Left cardiac atrium (tissue), 4 donors: Measurements from ENCODE around the gene ZFP91. TPM values are rescaled to one million over a fixed set of nuclear protein-coding genes. Genes with fewer than 3 reads are reported as not detected.

ENCODE experiments used
- ATAC-seq, 2 donors: fragments of 200-7000 bp; cut with Tn5 transposase; one replicate each; pipeline ENCODE4 v1.9.1; 2020; ENCODE audit warnings: mild to moderate bottlenecking in 2 of 2, moderate library complexity in 2 of 2
- DNase-seq: peaks from one replicate; pipeline ENCODE4 v3.0.0-alpha.2; 2020
- intact Hi-C, 2 donors: fragments of 100-400 bp; cut with DNase I; formaldehyde crosslinking; loops; one replicate each; pipeline versions ENCODE4 v1.14.1 to v1.15.1; 2022 to 2023
- total RNA-seq, 2 donors: library from RNA; stranded (reverse); fragmentation: NEBNext Ultra II Directional; extraction: Animal tissue kit (Norgen Biotek cat#: 25700); gene quantifications; one replicate each; pipeline ENCODE4 v1.2.1, GENCODE V29; 2021
- donor health status: DM: no; HTN: yes; CAD: no.
- donor health status: DM: no; HTN: yes; CAD: no; lungs with severe emphysema.
- donor health status: DM: yes; HTN: yes; CAD: no.
- donor health status: Dilated cardiomyopathy.

ZFP91 gene
- total RNA-seq, 2 donors from 2014 or later = 49.8 to 58.6 TPM

DNA sequence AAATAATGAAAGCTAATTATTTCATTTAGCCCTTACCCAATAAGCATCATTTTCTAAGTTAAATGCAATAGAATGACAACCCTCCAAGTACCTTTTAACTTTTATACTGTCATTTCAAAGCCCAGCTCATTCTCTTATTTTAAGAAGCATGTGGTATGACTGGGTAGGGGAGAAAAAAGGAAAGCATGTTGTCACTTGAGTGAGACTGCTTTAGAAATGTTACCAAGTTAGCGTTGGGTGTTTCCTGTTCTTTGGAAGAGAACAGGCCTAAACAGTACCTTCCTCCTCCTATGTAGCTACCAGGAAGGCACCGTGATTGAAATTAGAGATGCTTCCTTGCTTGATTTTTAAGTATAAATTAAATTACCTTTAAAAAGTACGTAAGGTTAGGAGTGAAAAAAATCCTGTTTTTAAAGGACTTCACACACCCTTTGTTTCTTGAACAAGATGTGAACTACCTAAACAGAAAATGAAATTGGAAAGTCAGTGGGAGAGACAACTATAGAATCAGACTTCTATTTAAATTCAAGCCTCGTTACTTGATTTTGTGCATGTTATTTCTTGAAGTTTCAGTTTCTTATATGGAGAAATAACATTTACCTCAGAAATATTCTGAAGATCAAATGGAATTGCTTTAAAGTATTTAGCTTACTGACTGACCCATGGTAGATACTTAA, 42.9 kb downstream of the ZFP91 start:
- intact Hi-C loops = loop anchor here in 1 of 2 donors (10.0 kb wide), 1 partner anchor 47 kb away; the partner anchor contains the start of genes LPXN and ZFP91

DNA sequence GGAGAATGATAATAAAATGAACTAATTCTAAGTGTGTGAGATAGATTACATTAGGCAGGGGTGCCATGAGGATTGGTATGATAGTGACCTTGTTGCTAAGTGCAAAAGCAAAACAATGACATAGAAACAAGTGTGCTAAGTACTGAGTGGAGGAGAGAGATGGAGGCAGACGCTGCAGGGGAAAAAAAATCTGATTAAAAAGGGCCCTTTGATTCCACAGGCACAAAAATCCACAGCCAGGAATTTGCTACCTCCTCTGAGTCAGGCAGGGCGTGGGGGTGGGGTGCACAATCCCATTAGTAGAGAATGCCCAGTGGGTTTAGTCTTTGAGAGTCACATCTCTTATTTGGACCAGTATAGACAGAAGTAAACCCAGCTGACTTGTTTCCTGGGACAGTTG, 43.5 kb downstream of the ZFP91 start, which contains the start of gene CNTF:
Gene CNTF (plus strand): TSS at position 322 of the 400 bp plus-strand sequence. CDS start 88 bp downstream, outside the sequence.
- peak in 1 of 2 donors; percentile 24 for ATAC-seq
- intact Hi-C loops = loop anchor here in 1 of 2 donors (10.0 kb wide), 1 partner anchor 48 kb away; the partner anchor contains the start of genes LPXN and ZFP91
- no peak for DNase-seq

More for the DNA sequence above, 42.9 kb downstream of the ZFP91 start:
- DNase-seq (no peak), ATAC-seq (no peak)

DNA sequence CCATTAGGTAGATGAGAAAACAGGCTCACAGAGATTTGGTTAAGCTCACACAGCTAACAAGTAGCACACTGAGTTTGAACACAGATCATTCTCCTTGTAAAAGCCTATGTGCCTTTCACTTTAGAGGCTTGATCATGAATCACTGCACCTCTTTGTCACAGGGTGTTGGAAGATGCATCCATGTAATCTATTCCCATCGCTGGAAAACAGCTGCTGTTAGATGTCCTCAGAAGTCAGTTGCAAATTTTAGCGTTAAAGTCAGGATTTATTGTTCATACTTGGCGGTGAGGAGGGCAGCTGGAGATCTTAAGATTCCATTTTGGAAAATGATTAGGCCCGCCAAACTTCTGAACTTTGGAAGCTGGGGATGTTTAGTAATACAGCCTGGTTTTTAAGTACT, 46.2 kb downstream of the ZFP91 start:
- intact Hi-C loops = loop anchor here in 1 of 2 donors (10.0 kb wide), 1 partner anchor 50 kb away; the partner anchor contains the start of genes LPXN and ZFP91
- DNase-seq (no peak), ATAC-seq (no peak)

DNA sequence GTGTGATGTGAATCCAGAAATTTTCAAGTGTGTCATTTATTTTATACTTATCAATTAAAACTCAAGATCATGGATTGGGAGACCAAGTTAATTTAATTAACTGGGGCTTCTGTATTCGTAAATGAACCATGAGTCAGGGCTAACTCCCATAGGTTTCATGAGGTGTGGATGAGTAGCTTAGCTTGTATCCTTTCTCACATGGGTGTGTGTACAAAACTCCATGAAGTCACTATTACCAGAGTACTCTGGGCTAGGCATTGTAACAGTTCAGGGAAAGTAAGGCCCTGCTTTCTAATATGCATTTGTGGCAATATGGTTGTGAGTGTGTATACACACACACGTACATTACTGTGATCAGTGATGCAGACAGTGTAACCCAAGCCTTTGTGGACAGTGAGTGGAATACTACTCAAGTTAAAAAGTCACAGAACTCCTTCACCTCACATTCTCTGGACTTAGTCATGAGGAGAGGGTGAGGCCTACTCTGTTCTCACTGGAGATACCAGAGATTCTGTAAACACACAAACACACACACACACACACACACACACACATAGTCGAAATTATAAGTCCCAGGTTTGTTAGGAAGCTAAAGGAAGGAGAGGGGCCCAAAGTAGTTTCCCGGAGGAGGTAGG, 47.1 kb downstream of the ZFP91 start:
- ATAC-seq = no peak
- intact Hi-C loops = loop anchor here in 1 of 2 donors (10.0 kb wide), 1 partner anchor 51 kb away; the partner anchor contains the start of genes LPXN and ZFP91
- DNase-seq = no peak

DNA sequence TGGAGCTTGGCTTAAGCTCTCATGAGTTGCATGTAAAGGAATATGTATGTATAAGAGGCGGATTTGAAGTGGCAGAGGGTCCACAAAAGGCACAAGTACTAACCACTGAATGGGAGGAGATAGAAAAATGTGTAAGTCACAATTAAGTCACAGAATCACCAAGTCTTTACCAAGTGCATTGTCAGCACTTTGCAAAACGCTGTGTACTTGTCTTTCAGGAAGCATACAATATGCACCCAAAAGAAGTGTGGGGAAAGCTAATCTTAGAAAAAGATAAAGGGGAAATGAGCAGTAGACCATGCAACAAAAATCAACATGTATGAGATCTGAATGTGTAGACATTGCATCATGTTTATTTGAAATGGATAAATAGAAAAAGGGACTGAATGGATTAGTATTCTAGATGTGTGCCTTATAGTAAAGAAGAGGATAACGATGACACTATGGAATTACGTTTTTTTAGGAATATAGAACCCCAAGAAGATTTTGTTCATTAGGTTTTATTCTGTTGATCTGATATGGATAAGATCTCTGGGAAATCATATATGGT, 48.1 kb downstream of the ZFP91 start:
- intact Hi-C loops = loop anchor here in 1 of 2 donors (10.0 kb wide), 1 partner anchor 52 kb away; the partner anchor contains the start of genes LPXN and ZFP91
- no peak for DNase-seq
- no peak for ATAC-seq

DNA sequence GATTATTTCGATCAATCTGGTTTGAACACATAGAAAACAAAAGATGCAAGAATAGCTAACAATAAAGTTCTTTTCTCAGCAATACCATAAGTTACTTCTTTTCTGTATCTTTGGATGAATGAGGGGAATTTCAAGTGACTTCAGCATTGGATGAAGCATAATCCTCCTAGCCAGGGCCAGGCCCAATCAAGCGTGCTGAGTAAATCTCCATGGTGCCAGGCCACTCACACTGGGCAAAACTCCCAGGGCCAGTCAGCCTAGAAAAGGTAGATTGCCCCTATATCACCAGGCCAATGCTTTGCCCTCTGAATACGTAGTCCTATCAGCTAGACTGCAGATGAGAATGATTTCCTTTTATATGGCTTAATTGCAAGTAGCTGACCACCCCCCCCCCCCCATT, 49.6 kb downstream of the ZFP91 start:
- no peak for DNase-seq
- intact Hi-C loops = loop anchor here in 1 of 2 donors (10.0 kb wide), 1 partner anchor 54 kb away; the partner anchor contains the start of genes LPXN and ZFP91
- peak; percentile 62 to 71 for ATAC-seq

DNA sequence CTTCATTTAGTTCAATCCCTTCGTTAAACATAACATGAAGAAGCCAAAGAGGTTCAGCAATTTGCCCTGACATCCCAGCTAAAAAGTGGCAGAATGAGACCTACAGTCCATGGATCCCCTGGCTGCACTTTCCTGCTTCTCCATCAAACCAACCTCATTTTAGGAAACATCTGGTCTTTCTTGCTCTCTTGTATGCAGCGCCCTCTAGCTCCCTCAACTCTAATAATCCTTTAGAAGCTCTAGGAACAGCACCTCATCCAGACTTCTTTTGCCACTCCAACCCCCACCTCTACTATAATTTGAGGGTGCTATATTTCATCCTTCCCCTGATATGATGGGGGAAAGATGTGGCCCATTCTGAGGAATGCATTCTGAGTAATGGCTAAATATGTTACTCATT, 51.0 kb downstream of the ZFP91 start:
- ATAC-seq = peak; percentile 27 to 38
- intact Hi-C loops = loop anchor here (2.0 to 10.0 kb wide), 2 partner anchors 55 to 61 kb away; partner anchors contain the start of genes LPXN (in 1 of the 2) and ZFP91 (in 1 of the 2)
- no peak for DNase-seq

DNA sequence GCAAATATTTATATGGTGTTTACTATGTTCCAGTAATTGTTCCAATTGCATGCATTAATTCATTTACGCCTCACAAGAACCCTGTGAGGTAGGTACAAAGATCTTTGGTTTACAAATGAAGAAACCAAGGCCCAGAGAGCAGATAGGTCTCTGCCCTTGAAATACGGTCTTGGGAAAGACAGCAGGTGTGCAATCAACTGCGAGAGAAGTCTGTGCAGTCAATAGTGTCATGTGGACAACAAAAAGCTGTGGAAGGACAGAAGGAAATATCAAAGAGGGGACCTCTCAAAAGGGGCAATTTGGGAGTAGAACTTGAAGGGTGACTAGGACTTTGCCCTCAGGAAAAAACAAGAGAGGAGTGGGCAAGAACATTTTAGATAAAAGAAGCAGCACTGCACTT, 52.5 kb downstream of the ZFP91 start:
- ATAC-seq = no peak
- intact Hi-C loops = loop anchor here in 1 of 2 donors (2.0 kb wide), 1 partner anchor 63 kb away; no protein-coding TSS in a partner anchor
- DNase-seq = no peak

DNA sequence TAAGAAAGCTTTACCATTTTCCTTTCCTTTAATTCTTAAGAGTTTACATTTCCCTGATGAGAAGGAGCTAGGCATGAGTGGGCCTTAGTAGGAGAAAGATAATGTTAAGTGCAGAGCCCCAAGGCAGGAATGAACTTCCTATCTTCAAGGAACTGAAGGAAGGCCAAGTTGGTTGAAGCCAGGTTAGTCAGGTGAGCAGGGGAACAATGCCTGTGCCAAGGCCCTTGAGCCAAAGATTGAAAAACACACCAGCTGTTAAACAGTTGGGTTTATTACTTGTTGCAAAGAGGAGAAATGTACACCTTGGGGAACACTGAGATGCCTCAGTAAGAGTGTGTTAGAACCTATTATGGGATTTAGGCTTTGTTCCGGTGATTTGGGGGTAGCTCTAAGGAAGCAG, 53.6 kb downstream of the ZFP91 start:
- DNase-seq (no peak), ATAC-seq (no peak)
- intact Hi-C loops = no loop called here

DNA sequence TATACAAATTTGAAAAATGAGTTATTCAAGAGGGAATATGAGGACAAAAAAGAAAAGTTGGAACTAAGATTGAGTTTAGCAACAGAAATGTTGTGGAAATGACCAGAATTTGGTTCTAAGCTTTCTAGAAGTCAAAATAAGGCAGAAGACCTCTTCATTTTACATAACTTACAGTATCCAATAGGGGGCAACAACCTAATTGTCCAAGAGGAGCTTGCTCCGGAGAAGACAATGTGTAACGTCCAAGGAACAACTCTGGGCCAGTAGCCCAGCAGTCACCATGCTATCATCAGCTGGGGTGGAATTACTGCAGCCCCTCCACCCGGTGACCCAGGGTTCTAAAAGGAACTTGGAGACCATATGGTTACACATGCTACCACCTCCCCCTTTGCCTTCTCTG, 57.7 kb downstream of the ZFP91 start:
- intact Hi-C loops = no loop called here

DNA sequence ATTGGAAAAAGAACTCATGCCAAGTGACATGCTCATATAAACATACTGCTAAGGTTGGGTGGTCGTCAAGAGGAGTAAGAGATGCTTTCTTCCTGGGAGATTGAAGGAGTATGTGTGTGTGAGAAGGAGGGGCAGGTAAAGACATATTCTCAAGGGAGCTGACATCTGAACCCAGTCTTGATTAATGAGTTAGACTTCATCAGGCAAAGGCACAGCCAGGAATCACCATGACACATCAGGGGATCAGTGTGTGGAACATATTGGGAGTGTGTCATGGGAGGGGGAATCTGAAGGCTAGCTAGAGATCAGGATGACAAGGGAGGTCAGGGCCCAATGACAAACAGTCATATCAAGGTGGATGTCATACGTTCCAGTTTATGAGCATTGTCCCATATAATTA, 58.5 kb downstream of the ZFP91 start:
- no peak for ATAC-seq
- intact Hi-C loops = no loop called here
- no peak for DNase-seq

More for the DNA sequence above, 57.7 kb downstream of the ZFP91 start:
- DNase-seq (no peak), ATAC-seq (no peak)

DNA sequence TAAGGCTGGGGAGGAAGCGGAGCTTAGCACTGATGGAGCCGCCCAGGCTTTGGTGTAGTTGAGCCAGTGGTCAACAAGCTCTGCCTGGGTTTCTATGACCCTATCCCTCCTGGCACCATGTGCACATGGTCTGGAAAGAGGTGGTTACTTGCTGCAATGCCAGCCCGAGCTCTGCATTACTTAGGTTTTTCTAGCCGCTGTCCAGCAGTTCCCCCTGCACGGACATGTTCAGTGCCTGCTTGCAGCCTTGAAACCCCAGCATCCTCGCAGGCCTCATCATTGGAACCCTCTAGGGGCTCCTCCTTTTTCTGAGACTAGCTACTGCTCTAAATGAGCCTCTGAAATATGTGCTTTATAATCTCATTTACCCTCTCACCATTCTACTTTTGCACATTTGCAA, 60.2 kb downstream of the ZFP91 start:
- ATAC-seq (no peak), DNase-seq (no peak)
- intact Hi-C loops = no loop called here

DNA sequence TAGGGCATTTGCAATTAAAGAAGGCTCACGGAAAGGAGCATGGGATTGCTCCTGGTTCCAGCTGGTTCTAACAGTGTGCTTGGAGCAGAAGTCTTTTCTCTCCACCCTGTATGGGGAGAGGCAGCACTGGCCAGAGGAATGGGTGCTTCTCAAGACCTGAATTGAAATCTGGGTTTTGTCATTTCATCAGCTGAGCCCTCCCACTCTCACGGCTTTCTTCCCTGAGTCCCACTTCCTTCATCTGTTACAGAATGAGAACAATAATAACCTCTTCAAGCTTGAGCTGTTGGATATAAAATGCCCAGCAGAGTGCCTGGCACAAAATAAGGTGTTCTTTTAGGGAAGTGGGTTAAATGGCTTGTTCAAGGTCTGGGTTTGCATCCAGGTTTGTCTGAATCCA, 60.8 kb downstream of the ZFP91 start:
- ATAC-seq (no peak), DNase-seq (no peak)
- intact Hi-C loops = no loop called here

DNA sequence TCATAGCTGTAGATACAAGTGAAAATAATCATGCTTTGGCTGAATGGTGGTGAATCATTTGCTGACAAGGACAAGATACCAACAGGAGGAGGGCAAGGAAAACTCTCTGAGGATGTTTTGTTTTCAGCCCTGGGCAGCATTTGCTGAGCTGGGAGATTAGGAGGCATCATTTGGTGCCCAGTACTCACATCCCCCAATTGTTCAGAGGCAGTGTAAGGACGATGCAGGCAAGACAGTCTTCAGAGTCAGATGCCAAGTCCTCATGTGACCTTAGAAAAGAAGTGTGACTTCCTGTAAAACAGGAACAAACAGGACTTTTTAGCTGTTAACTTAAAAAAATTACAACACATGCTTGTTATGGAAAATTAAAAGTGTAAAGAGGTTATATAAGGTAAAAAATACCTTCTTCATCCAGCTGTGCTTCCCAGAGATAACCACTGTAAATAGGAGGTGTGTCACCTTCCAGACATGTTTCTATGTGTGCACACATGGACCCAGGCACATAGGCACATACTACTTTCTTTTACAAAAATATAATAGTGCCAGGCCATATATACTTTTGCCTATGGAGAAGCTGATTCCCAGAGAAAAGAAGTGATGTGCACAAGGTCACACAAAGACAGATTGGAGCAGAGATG, 61.6 kb downstream of the ZFP91 start:
- no peak for DNase-seq
- ATAC-seq = peak; percentile 77 to 89
- intact Hi-C loops = no loop called here

DNA sequence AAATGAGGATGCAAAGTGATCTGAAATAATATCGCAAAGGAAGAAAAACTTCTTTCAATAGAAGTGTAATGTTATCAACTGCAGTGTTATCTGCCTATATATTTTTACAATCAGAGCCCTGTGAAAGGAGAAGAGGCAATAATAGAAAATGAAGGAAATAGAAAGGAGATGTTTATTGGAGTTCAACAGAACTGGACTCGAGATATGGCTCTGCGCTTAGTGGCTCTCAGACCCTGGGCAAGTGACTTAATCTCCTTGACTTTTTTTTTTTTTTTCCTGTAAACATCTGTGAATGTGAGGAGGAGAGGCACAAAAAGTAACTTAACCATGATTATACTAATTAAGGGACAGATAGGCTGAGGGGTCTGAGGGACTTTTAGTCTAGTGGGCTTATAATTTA, 62.5 kb downstream of the ZFP91 start:
- intact Hi-C loops = no loop called here
- DNase-seq = no peak
- ATAC-seq = no peak

DNA sequence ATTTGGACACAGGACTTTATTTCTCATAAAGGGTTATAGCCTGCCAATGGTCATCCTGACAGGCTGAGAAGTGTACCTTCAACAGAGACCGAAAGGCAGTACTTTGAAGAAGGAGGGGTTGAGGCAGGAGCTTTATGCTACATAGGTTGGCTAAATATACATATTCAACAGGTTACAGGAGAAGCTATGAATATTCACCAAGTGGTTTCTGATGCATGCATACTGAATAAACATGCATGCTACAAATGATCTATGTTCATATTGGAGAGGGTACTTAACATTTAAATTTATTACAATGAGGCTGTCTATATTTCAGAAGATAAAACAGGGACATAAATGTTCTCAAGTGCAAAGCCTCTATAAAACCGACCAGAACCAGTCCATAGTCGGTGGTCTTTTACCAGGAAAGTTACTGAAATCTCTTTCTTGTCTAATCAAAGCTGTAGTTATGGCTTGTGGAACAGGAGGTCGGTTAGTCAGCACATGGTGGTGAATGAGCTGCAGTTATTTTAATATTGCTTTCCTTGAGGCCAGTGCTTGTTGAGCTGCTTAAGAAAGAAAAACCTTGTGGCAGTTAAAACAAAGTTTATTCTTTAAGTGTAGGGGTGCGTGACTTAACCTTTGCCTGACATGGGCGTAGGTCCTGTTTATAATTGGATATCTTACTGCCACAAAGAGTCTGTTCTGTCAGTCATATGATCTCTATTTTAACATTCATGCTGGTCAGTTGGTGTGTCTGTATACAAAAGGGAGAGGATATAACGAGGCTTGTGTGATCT, 63.1 kb downstream of the ZFP91 start:
- no peak for DNase-seq
- no peak for ATAC-seq
- intact Hi-C loops = no loop called here

DNA sequence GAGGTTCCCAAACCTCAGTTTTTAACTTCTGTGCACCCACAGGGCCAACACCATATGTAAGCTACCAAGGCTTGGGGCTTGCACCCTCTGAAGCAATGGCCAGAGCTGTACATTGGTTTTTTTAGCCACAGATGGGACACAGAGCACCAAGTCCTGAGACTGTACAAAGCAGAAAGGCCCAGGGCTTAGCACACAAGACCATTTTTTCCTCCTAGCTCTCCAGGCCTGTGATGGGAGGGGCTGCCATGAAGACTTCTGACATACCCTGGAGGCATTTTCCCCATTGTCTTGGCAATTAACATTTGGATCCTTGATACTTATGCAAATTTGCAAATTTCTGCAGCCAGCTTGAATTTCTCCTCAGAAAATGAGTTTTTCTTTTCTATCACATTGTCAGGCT, 67.0 kb downstream of the ZFP91 start:
- DNase-seq (no peak), ATAC-seq (no peak)
- intact Hi-C loops = no loop called here

DNA sequence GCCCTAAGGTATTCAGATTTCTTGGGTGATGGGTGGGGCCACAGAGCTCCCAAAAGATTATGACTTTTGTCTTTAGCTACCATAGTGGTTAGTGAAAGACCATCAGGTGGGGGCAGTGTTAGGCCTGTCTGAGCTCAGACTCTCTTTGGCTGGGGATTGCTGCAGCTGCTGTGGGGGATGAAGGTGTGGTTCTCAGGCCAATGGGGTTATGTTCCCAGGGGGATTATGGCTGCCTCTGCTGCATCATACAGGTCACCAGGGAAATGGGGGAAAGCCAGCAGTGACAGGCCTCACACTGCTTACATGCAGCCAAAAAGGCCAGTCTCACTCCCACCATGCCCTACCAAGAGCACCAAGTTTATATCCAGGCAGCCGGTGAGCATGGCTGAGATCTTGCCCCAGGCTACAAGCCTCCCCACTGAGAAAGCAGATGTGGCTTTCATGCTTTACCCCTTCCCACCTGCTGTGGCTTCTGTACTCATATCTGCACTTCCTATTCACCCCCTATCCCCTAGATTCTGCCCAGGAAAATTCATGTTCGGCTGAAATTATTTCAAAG, 68.4 kb downstream of the ZFP91 start:
- intact Hi-C loops = no loop called here
- DNase-seq (no peak), ATAC-seq (no peak)
